ENCODE data around the gene MINAR1. TPM values are rescaled to one million over a fixed set of nuclear protein-coding genes. Genes with fewer than 3 reads are reported as not detected.

MINAR1 gene
- total RNA-seq, 1 donor from 2014 or later, result 0.65 TPM

- H3K27ac Mint-ChIP-seq, result no peak overlapping the region
- peak; percentile 47 for DNase-seq
- no peaks in the 10 kb centered on the region for H3K36me3 Mint-ChIP-seq (ENCODE audit: low read depth)
- peaks cover 6% of the 10 kb centered on the region for H3K9me3 Mint-ChIP-seq
- intact Hi-C loops (cut with micrococcal nuclease), result no loop called here
- H3K4me1 Mint-ChIP-seq, result peaks cover 3% of the 10 kb centered on the region
- no peak overlapping the region for H3K4me3 Mint-ChIP-seq
- peaks cover 8% of the 10 kb centered on the region for H3K27me3 Mint-ChIP-seq
Measured at GRCh38 chr15:79440355-79440908, 8.3 kb downstream of the MINAR1 start.

GRCh38 chr15:79442911-79443310 is 10.8 kb downstream of the MINAR1 start:
- H3K36me3 Mint-ChIP-seq (ENCODE audit: low read depth), result no peaks in the 10 kb centered on the region

GRCh38 chr15:79447060-79447459 is 14.9 kb downstream of the MINAR1 start:
- intact Hi-C loops (cut with micrococcal nuclease), result no loop called here
- no peak for DNase-seq

More at GRCh38 chr15:79442911-79443310, 10.8 kb downstream of the MINAR1 start:
- DNase-seq, result peak; percentile 45
- intact Hi-C loops (cut with micrococcal nuclease), result no loop called here
- Mint-ChIP-seq H3K4me1 (no peaks in the 10 kb centered on the region), H3K4me3 (no peak overlapping the region), H3K27ac (no peak overlapping the region), H3K27me3 (peaks cover 3% of the 10 kb centered on the region), H3K9me3 (no peaks in the 10 kb centered on the region)

GRCh38 chr15:79450648-79451047 is 18.5 kb downstream of the MINAR1 start:
- intact Hi-C loops (cut with micrococcal nuclease), result no loop called here
- H3K9me3 Mint-ChIP-seq, result no peaks in the 10 kb centered on the region
- H3K27me3 Mint-ChIP-seq, result peaks cover 4% of the 10 kb centered on the region
- H3K27ac Mint-ChIP-seq, result no peak overlapping the region
- no peaks in the 10 kb centered on the region for H3K4me1 Mint-ChIP-seq
- no peak overlapping the region for H3K4me3 Mint-ChIP-seq
- no peaks in the 10 kb centered on the region for H3K36me3 Mint-ChIP-seq (ENCODE audit: low read depth)
- peak; percentile 32 for DNase-seq

More at GRCh38 chr15:79447060-79447459, 14.9 kb downstream of the MINAR1 start:
- no peak overlapping the region for H3K27ac Mint-ChIP-seq
- H3K27me3 Mint-ChIP-seq, result peaks cover 4% of the 10 kb centered on the region
- no peaks in the 10 kb centered on the region for H3K9me3 Mint-ChIP-seq
- H3K36me3 Mint-ChIP-seq (ENCODE audit: low read depth), result no peaks in the 10 kb centered on the region
- H3K4me1 Mint-ChIP-seq, result no peaks in the 10 kb centered on the region
- no peak overlapping the region for H3K4me3 Mint-ChIP-seq

- H3K4me3 Mint-ChIP-seq, result no peak overlapping the region
- intact Hi-C loops (cut with micrococcal nuclease), result no loop called here
- no peak overlapping the region for H3K27ac Mint-ChIP-seq
- H3K27me3 Mint-ChIP-seq, result peaks cover 4% of the 10 kb centered on the region
- H3K9me3 Mint-ChIP-seq, result no peaks in the 10 kb centered on the region
- peak; percentile 27 for DNase-seq
- H3K4me1 Mint-ChIP-seq, result no peaks in the 10 kb centered on the region
- H3K36me3 Mint-ChIP-seq (ENCODE audit: low read depth), result no peaks in the 10 kb centered on the region
Measured at GRCh38 chr15:79451361-79451999, 19.3 kb downstream of the MINAR1 start.

- no peaks in the 10 kb centered on the region for H3K36me3 Mint-ChIP-seq (ENCODE audit: low read depth)
- no peak overlapping the region for H3K27ac Mint-ChIP-seq
- H3K27me3 Mint-ChIP-seq, result peaks cover 4% of the 10 kb centered on the region
- no peaks in the 10 kb centered on the region for H3K4me1 Mint-ChIP-seq
- intact Hi-C loops (cut with micrococcal nuclease), result no loop called here
- no peaks in the 10 kb centered on the region for H3K9me3 Mint-ChIP-seq
- DNase-seq, result peak; percentile 38
- no peak overlapping the region for H3K4me3 Mint-ChIP-seq
Measured at GRCh38 chr15:79452244-79453051, 20.3 kb downstream of the MINAR1 start.

GRCh38 chr15:79453446-79453845 is 21.3 kb downstream of the MINAR1 start:
- H3K27ac Mint-ChIP-seq, result no peak overlapping the region
- peak; percentile 36 for DNase-seq
- no peaks in the 10 kb centered on the region for H3K27me3 Mint-ChIP-seq
- no peak overlapping the region for H3K4me3 Mint-ChIP-seq
- no peaks in the 10 kb centered on the region for H3K4me1 Mint-ChIP-seq
- intact Hi-C loops (cut with micrococcal nuclease), result no loop called here
- no peaks in the 10 kb centered on the region for H3K9me3 Mint-ChIP-seq
- H3K36me3 Mint-ChIP-seq (ENCODE audit: low read depth), result no peaks in the 10 kb centered on the region

- H3K4me3 Mint-ChIP-seq, result no peak overlapping the region
- H3K36me3 Mint-ChIP-seq (ENCODE audit: low read depth), result no peaks in the 10 kb centered on the region
- H3K27ac Mint-ChIP-seq, result no peak overlapping the region
- H3K4me1 Mint-ChIP-seq, result no peaks in the 10 kb centered on the region
- no peaks in the 10 kb centered on the region for H3K27me3 Mint-ChIP-seq
- H3K9me3 Mint-ChIP-seq, result no peaks in the 10 kb centered on the region
- intact Hi-C loops (cut with micrococcal nuclease), result no loop called here
- DNase-seq, result peak; percentile 35
Measured at GRCh38 chr15:79454063-79454462, 21.9 kb downstream of the MINAR1 start.

GRCh38 chr15:79455361-79455760 is 23.2 kb downstream of the MINAR1 start:
- H3K4me3 Mint-ChIP-seq, result no peak overlapping the region
- no peaks in the 10 kb centered on the region for H3K9me3 Mint-ChIP-seq
- no peaks in the 10 kb centered on the region for H3K27me3 Mint-ChIP-seq
- peak; percentile 28 for DNase-seq
- no peaks in the 10 kb centered on the region for H3K4me1 Mint-ChIP-seq
- intact Hi-C loops (cut with micrococcal nuclease), result no loop called here
- H3K36me3 Mint-ChIP-seq (ENCODE audit: low read depth), result no peaks in the 10 kb centered on the region
- no peak overlapping the region for H3K27ac Mint-ChIP-seq

- Mint-ChIP-seq H3K4me1 (no peaks in the 10 kb centered on the region), H3K27me3 (no peaks in the 10 kb centered on the region), H3K36me3 (ENCODE audit: low read depth) (no peaks in the 10 kb centered on the region), H3K27ac (no peak overlapping the region), H3K4me3 (no peak overlapping the region), H3K9me3 (no peaks in the 10 kb centered on the region)
- intact Hi-C loops (cut with micrococcal nuclease), result no loop called here
- DNase-seq, result no peak
Measured at GRCh38 chr15:79455943-79456342, 23.8 kb downstream of the MINAR1 start.

GRCh38 chr15:79458491-79458890 is 26.4 kb downstream of the MINAR1 start:
- intact Hi-C loops (cut with micrococcal nuclease), result no loop called here

GRCh38 chr15:79459666-79460065 is 27.5 kb downstream of the MINAR1 start:
- peak; percentile 10 for DNase-seq

More at GRCh38 chr15:79458491-79458890, 26.4 kb downstream of the MINAR1 start:
- Mint-ChIP-seq H3K27me3 (no peaks in the 10 kb centered on the region), H3K27ac (no peak overlapping the region), H3K4me3 (no peak overlapping the region), H3K36me3 (ENCODE audit: low read depth) (no peaks in the 10 kb centered on the region), H3K4me1 (no peaks in the 10 kb centered on the region), H3K9me3 (no peaks in the 10 kb centered on the region)
- DNase-seq, result no peak

GRCh38 chr15:79463043-79463780 is 31.1 kb downstream of the MINAR1 start:
- Mint-ChIP-seq H3K36me3 (ENCODE audit: low read depth) (no peaks in the 10 kb centered on the region), H3K27ac (no peak overlapping the region), H3K4me1 (no peaks in the 10 kb centered on the region), H3K27me3 (no peaks in the 10 kb centered on the region), H3K4me3 (no peak overlapping the region), H3K9me3 (no peaks in the 10 kb centered on the region)
- intact Hi-C loops (cut with micrococcal nuclease), result no loop called here
- peak; percentile 47 for DNase-seq

More at GRCh38 chr15:79459666-79460065, 27.5 kb downstream of the MINAR1 start:
- Mint-ChIP-seq H3K27me3 (no peaks in the 10 kb centered on the region), H3K4me3 (no peak overlapping the region), H3K9me3 (no peaks in the 10 kb centered on the region), H3K36me3 (ENCODE audit: low read depth) (no peaks in the 10 kb centered on the region), H3K27ac (no peak overlapping the region), H3K4me1 (no peaks in the 10 kb centered on the region)
- intact Hi-C loops (cut with micrococcal nuclease), result no loop called here
